Stomach smooth muscle (tissue), 2 donors: ENCODE measurements around the gene DOK5.

ENCODE experiments used
- H3K27ac ChIP-seq: one replicate; pipeline ENCODE4 v1.7.0; 2013; ENCODE audit warnings: mild to moderate bottlenecking, low read length, inconsistent platforms
- H3K27me3 ChIP-seq, 2 donors: one replicate each; pipeline ENCODE4 v1.7.0; 2013; ENCODE audit warnings: low read length in 2 of 2; ENCODE audit not compliant: insufficient read depth in 2 of 2, control insufficient read depth in 1 of 2
- H3K36me3 ChIP-seq, 2 donors: one replicate each; pipeline ENCODE4 v1.7.0; 2013; ENCODE audit warnings: low read length in 2 of 2; ENCODE audit not compliant: control insufficient read depth in 2 of 2, insufficient read depth in 2 of 2
- H3K4me1 ChIP-seq: one replicate; pipeline ENCODE4 v1.7.0; 2013; ENCODE audit warnings: low read length; ENCODE audit not compliant: control insufficient read depth, insufficient read depth
- H3K4me3 ChIP-seq, 2 donors: one replicate each; pipeline ENCODE4 v1.7.0; 2013; ENCODE audit warnings: low read length in 2 of 2
- H3K9ac ChIP-seq, 2 donors: one replicate each; pipeline ENCODE4 v1.7.0; 2013; ENCODE audit warnings: low read length in 2 of 2, mild to moderate bottlenecking in 1 of 2
- H3K9me3 ChIP-seq, 2 donors: one replicate each; pipeline ENCODE4 v1.7.0; 2013; ENCODE audit warnings: low read length in 2 of 2; ENCODE audit not compliant: control insufficient read depth in 2 of 2
- donor health status: healthy.
- donor health status: Pancreatic carcinoma.

The DOK5 gene

GRCh38 chr20:54481442-54481841 lies 6.0 kb downstream of the DOK5 start:
- no peak overlapping the region for H3K9ac ChIP-seq
- H3K9me3 ChIP-seq: no peaks in the 10 kb centered on the region
- peaks cover 3% of the 10 kb centered on the region for H3K4me1 ChIP-seq
- no peak overlapping the region for H3K27ac ChIP-seq
- H3K36me3 ChIP-seq: no peaks in the 10 kb centered on the region
- no peak overlapping the region for H3K4me3 ChIP-seq
- peaks cover 2 to 9% of the 10 kb centered on the region in 2 donors for H3K27me3 ChIP-seq

- H3K9me3 ChIP-seq: no peaks in the 10 kb centered on the region
- H3K9ac ChIP-seq: no peak overlapping the region
- H3K36me3 ChIP-seq: no peaks in the 10 kb centered on the region
Observed at GRCh38 chr20:54485631-54486030, 10.2 kb downstream of the DOK5 start.

DNA sequence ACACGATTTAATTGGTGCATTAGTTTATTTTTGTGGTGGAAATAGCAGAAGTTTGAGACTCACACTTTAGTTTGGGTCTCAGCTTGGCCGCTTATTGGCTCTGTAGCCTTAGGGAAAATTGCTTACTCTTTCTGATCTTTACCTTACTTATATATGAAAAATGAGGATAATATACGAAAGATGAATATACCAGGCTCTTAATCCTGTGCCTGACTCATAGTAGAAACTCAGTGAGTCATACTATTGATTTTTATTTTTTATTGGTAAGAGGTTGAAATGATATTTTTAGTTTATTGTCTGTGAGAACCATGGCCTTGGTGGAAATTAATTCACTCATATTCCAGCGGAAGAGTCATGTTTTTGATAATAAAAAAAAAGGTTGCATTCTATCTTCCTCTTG lies 11.2 kb downstream of the DOK5 start:
- H3K36me3 ChIP-seq: no peaks in the 10 kb centered on the region
- H3K27me3 ChIP-seq: no peaks in the 10 kb centered on the region
- H3K27ac ChIP-seq: no peak overlapping the region

More at GRCh38 chr20:54485631-54486030, 10.2 kb downstream of the DOK5 start:
- Histone ChIP-seq H3K4me1 (no peaks in the 10 kb centered on the region), H3K4me3 (no peak overlapping the region), H3K27me3 (no peaks in the 10 kb centered on the region), H3K27ac (no peak overlapping the region)

GRCh38 chr20:54488442-54488841 lies 13.0 kb downstream of the DOK5 start:
- no peaks in the 10 kb centered on the region for H3K9me3 ChIP-seq

More for the DNA sequence above, 11.2 kb downstream of the DOK5 start:
- H3K9me3 ChIP-seq: no peaks in the 10 kb centered on the region
- no peak overlapping the region for H3K4me3 ChIP-seq
- H3K9ac ChIP-seq: no peak overlapping the region
- no peaks in the 10 kb centered on the region for H3K4me1 ChIP-seq

DNA sequence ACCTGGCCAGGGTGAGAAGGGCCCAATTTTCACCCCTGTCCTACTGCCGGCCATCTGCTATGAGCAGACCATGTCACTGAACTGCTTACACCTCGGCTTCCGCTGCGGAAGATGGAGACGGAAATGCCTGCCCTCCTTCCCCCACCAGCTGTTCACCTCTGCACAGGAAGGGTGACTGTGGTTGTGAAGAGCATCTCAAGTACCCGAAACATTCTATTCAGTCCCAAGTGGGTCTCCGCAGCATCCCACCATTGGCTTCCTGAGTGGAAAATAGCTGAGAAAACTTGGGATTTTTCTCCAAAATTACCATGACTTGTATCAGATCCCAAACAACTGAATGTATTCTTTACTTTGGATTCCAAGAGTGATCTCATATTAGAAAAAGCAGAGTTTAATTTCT lies 16.1 kb downstream of the DOK5 start:
- Histone ChIP-seq H3K4me1 (no peaks in the 10 kb centered on the region), H3K9ac (no peak overlapping the region), H3K4me3 (no peak overlapping the region), H3K27ac (no peak overlapping the region), H3K36me3 (no peaks in the 10 kb centered on the region), H3K9me3 (no peaks in the 10 kb centered on the region), H3K27me3 (no peaks in the 10 kb centered on the region)

More at GRCh38 chr20:54488442-54488841, 13.0 kb downstream of the DOK5 start:
- no peak overlapping the region for H3K4me3 ChIP-seq
- no peaks in the 10 kb centered on the region for H3K27me3 ChIP-seq
- no peak overlapping the region for H3K27ac ChIP-seq
- no peaks in the 10 kb centered on the region for H3K4me1 ChIP-seq
- H3K36me3 ChIP-seq: no peaks in the 10 kb centered on the region
- no peak overlapping the region for H3K9ac ChIP-seq

DNA sequence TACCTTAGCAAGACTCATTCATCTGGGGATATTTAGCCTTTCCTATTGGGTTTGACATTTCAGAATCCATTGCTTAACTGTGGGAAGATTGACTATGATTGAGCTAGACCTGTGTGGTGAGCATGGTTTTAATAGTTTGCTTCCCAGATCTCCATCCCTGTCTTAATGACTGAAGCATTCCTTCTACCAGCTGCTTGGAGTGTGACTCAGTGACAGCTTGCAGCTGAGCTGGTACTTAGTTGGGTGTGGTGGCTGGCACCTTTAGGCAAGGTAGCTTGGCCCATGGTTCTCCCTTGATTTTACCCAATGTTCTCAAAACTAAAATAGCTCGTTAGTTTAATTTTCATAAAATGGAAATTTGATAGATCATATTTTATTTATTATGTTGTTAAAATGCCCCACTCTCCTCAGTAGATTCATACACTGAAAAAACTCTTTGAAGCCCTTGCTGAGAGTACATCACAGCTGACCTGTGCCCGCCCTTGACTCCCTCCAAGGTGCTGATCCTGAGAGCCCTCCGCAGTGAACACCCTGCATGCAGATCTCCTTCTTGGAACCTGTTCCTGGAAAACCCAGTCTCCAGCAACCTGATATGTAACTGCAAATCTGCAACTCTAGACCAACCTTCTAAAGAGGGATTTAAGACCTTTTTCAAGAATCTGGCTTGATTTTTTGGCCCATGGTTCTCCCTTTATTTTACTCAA lies 19.1 kb downstream of the DOK5 start:
- H3K36me3 ChIP-seq: no peaks in the 10 kb centered on the region
- H3K9ac ChIP-seq: no peak overlapping the region
- H3K9me3 ChIP-seq: no peaks in the 10 kb centered on the region
- H3K4me3 ChIP-seq: no peak overlapping the region
- no peaks in the 10 kb centered on the region for H3K27me3 ChIP-seq
- no peaks in the 10 kb centered on the region for H3K4me1 ChIP-seq
- H3K27ac ChIP-seq: no peak overlapping the region

GRCh38 chr20:54497931-54498718 lies 22.7 kb downstream of the DOK5 start:
- H3K4me1 ChIP-seq: no peaks in the 10 kb centered on the region
- H3K36me3 ChIP-seq: no peaks in the 10 kb centered on the region

DNA sequence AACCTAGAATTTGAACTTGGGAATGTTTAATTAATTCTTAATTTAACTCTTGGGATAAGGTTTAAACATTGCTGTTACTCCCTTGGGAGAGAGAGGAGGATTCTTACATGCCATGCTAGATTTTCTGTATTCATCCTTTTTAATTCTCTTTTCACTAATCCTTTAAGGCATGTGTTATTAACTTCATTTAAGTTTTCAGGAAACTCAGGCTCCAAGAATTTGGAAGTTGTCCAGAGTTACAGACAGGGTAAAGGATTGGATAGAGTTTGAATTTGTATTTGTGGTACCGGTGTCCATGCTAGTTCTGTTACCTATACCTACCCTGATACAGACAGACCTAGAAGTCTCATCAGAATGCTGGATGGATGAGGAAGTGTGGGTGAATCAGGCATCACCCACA lies 23.7 kb downstream of the DOK5 start:
- H3K9ac ChIP-seq: no peak overlapping the region
- no peaks in the 10 kb centered on the region for H3K27me3 ChIP-seq
- H3K9me3 ChIP-seq: no peaks in the 10 kb centered on the region
- no peaks in the 10 kb centered on the region for H3K4me1 ChIP-seq
- no peak overlapping the region for H3K4me3 ChIP-seq
- no peaks in the 10 kb centered on the region for H3K36me3 ChIP-seq
- H3K27ac ChIP-seq: no peak overlapping the region

More at GRCh38 chr20:54497931-54498718, 22.7 kb downstream of the DOK5 start:
- H3K9me3 ChIP-seq: no peaks in the 10 kb centered on the region
- H3K4me3 ChIP-seq: no peak overlapping the region
- H3K9ac ChIP-seq: no peak overlapping the region
- H3K27ac ChIP-seq: no peak overlapping the region
- H3K27me3 ChIP-seq: no peaks in the 10 kb centered on the region

- no peak overlapping the region for H3K4me3 ChIP-seq
- no peaks in the 10 kb centered on the region for H3K4me1 ChIP-seq
Observed at GRCh38 chr20:54502179-54502578, 26.8 kb downstream of the DOK5 start.

DNA sequence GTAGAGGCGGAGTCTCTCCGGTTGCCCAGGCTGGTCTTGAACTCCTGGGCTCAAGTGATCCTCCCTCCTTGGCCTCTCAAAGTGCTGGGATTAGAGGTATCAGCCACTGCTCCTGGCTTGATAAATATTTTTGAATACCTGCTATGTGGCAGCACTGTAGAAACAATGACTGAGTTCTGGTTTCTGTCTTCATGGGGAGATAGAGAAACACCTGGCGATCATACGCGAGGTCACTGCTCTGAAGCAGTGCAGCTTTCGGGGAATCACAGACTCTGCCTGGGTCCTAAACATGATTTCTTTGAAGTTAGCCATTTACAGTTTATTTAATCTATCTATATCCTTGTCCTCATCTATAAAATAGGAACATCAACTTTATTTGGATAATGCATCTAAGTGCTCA lies 31.2 kb downstream of the DOK5 start:
- no peaks in the 10 kb centered on the region for H3K9me3 ChIP-seq
- H3K9ac ChIP-seq: no peak overlapping the region
- no peaks in the 10 kb centered on the region for H3K36me3 ChIP-seq
- H3K4me3 ChIP-seq: no peak overlapping the region
- no peak overlapping the region for H3K27ac ChIP-seq
- no peaks in the 10 kb centered on the region for H3K4me1 ChIP-seq
- H3K27me3 ChIP-seq: no peaks in the 10 kb centered on the region

More at GRCh38 chr20:54502179-54502578, 26.8 kb downstream of the DOK5 start:
- H3K9me3 ChIP-seq: no peaks in the 10 kb centered on the region
- no peak overlapping the region for H3K9ac ChIP-seq
- no peaks in the 10 kb centered on the region for H3K27me3 ChIP-seq
- H3K36me3 ChIP-seq: no peaks in the 10 kb centered on the region
- H3K27ac ChIP-seq: no peak overlapping the region
